ENCODE measurements around the gene FMNL2. TPM values are rescaled to one million over a fixed set of nuclear protein-coding genes. Genes with fewer than 3 reads are reported as not detected.

Gene FMNL2
- total and polyA plus RNA-seq, 2 experiments from 2014 or later = 16.5 to 45.4 TPM

DNA sequence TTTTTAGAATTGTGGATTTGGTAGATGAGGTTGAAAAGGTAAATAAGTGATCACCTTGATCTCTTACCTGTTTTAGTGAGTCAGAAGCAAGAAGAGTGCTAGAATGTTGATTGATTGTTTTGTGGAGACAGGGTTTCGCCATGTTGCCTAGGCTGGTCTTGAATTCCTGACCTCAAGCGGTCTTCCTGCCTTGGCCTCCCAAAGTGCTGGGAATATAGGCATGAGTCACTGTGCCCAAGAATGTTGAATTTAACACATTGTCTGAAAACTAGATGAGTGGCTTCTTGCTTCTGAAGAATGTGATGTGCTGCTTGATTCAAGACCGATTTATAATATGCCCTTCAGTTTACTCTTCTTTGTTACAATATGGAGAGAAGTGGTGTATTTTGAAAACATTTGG lies 121.3 kb downstream of the FMNL2 start:
- Histone ChIP-seq H3K36me3 (ENCODE audit: insufficient read depth) (no peaks in the 10 kb centered on the region), H3K27ac (ENCODE audit: low read depth) (no peak overlapping the region), H3K9me2 (ENCODE audit: insufficient read depth) (0 out of 2 replicates have a peak, but pooled peaks cover 4% of the 10 kb centered on the region), H3F3A (replicated peaks; ENCODE audit: low read depth) (peaks cover 5% of the 10 kb centered on the region; the same call in 1 of the 2 replicates), H3K4me3 (no peak overlapping the region), H3K4me1 (ENCODE audit: insufficient read depth) (peaks cover 32% of the 10 kb centered on the region), H3K27me3 (ENCODE audit: insufficient read depth) (no peaks in the 10 kb centered on the region), H3K4me2 (no peak overlapping the region), H4K20me1 (replicated peaks; ENCODE audit: insufficient read depth) (0 out of 2 replicates have a peak, but pooled peaks cover 3% of the 10 kb centered on the region), H2AFZ (no peak overlapping the region), H3K79me2 (replicated peaks; ENCODE audit: insufficient read depth) (peaks cover 82% of the 10 kb centered on the region)
- Mint-ChIP-seq H3K27ac (no peak overlapping the region), H3K27me3 (ENCODE audit: insufficient read depth, low read depth, poor library complexity) (peaks cover 2% of the 10 kb centered on the region), H3K36me3 (ENCODE audit: low read depth) (peaks cover 9% of the 10 kb centered on the region), H3K4me1 (peaks cover 54% of the 10 kb centered on the region), H3K4me3 (no peak overlapping the region), H3K9me3 (no peaks in the 10 kb centered on the region; the same call in 2 of the 3 replicates)
- TF ChIP-seq POLR2AphosphoS5 (IDR thresholded peaks at IDR 0.05; ENCODE audit: low read depth) = no peak
- no peak for TF ChIP-seq EZH2phosphoT487 (IDR thresholded peaks at IDR 0.05; ENCODE audit: unreplicated experiment)
- TF ChIP-seq, protein P1, sequence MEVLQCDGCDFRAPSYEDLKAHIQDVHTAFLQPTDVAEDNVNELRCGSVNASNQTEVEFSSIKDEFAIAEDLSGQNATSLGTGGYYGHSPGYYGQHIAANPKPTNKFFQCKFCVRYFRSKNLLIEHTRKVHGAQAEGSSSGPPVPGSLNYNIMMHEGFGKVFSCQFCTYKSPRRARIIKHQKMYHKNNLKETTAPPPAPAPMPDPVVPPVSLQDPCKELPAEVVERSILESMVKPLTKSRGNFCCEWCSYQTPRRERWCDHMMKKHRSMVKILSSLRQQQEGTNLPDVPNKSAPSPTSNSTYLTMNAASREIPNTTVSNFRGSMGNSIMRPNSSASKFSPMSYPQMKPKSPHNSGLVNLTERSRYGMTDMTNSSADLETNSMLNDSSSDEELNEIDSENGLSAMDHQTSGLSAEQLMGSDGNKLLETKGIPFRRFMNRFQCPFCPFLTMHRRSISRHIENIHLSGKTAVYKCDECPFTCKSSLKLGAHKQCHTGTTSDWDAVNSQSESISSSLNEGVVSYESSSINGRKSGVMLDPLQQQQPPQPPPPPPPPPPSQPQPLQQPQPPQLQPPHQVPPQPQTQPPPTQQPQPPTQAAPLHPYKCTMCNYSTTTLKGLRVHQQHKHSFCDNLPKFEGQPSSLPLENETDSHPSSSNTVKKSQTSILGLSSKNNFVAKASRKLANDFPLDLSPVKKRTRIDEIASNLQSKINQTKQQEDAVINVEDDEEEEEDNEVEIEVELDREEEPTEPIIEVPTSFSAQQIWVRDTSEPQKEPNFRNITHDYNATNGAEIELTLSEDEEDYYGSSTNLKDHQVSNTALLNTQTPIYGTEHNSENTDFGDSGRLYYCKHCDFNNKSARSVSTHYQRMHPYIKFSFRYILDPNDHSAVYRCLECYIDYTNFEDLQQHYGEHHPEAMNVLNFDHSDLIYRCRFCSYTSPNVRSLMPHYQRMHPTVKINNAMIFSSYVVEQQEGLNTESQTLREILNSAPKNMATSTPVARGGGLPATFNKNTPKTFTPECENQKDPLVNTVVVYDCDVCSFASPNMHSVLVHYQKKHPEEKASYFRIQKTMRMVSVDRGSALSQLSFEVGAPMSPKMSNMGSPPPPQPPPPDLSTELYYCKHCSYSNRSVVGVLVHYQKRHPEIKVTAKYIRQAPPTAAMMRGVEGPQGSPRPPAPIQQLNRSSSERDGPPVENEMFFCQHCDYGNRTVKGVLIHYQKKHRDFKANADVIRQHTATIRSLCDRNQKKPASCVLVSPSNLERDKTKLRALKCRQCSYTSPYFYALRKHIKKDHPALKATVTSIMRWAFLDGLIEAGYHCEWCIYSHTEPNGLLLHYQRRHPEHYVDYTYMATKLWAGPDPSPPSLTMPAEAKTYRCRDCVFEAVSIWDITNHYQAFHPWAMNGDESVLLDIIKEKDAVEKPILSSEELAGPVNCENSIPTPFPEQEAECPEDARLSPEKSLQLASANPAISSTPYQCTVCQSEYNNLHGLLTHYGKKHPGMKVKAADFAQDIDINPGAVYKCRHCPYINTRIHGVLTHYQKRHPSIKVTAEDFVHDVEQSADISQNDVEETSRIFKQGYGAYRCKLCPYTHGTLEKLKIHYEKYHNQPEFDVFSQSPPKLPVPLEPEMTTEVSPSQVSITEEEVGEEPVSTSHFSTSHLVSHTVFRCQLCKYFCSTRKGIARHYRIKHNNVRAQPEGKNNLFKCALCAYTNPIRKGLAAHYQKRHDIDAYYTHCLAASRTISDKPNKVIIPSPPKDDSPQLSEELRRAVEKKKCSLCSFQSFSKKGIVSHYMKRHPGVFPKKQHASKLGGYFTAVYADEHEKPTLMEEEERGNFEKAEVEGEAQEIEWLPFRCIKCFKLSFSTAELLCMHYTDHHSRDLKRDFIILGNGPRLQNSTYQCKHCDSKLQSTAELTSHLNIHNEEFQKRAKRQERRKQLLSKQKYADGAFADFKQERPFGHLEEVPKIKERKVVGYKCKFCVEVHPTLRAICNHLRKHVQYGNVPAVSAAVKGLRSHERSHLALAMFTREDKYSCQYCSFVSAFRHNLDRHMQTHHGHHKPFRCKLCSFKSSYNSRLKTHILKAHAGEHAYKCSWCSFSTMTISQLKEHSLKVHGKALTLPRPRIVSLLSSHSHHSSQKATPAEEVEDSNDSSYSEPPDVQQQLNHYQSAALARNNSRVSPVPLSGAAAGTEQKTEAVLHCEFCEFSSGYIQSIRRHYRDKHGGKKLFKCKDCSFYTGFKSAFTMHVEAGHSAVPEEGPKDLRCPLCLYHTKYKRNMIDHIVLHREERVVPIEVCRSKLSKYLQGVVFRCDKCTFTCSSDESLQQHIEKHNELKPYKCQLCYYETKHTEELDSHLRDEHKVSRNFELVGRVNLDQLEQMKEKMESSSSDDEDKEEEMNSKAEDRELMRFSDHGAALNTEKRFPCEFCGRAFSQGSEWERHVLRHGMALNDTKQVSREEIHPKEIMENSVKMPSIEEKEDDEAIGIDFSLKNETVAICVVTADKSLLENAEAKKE (CRISPR knock-in tag; IDR thresholded peaks at IDR 0.05) = no peak
- no peak for TF ChIP-seq ZNF331 (CRISPR knock-in tag; IDR thresholded peaks at IDR 0.05; ENCODE audit: low read depth)
- TF ChIP-seq ZNF114 (CRISPR knock-in tag; IDR thresholded peaks at IDR 0.05) = no peak
- no peak for TF ChIP-seq STAT1 (IDR thresholded peaks at IDR 0.05; ENCODE audit: unreplicated experiment)
- TF ChIP-seq JUNB (IDR thresholded peaks at IDR 0.05; ENCODE audit: unreplicated experiment) = no peak
- TF ChIP-seq, protein P2, sequence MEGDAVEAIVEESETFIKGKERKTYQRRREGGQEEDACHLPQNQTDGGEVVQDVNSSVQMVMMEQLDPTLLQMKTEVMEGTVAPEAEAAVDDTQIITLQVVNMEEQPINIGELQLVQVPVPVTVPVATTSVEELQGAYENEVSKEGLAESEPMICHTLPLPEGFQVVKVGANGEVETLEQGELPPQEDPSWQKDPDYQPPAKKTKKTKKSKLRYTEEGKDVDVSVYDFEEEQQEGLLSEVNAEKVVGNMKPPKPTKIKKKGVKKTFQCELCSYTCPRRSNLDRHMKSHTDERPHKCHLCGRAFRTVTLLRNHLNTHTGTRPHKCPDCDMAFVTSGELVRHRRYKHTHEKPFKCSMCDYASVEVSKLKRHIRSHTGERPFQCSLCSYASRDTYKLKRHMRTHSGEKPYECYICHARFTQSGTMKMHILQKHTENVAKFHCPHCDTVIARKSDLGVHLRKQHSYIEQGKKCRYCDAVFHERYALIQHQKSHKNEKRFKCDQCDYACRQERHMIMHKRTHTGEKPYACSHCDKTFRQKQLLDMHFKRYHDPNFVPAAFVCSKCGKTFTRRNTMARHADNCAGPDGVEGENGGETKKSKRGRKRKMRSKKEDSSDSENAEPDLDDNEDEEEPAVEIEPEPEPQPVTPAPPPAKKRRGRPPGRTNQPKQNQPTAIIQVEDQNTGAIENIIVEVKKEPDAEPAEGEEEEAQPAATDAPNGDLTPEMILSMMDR (conservative IDR thresholded peaks at IDR 0.05; ENCODE audit: low read depth in 2 of 2) = no peak
- TF ChIP-seq, protein P3, sequence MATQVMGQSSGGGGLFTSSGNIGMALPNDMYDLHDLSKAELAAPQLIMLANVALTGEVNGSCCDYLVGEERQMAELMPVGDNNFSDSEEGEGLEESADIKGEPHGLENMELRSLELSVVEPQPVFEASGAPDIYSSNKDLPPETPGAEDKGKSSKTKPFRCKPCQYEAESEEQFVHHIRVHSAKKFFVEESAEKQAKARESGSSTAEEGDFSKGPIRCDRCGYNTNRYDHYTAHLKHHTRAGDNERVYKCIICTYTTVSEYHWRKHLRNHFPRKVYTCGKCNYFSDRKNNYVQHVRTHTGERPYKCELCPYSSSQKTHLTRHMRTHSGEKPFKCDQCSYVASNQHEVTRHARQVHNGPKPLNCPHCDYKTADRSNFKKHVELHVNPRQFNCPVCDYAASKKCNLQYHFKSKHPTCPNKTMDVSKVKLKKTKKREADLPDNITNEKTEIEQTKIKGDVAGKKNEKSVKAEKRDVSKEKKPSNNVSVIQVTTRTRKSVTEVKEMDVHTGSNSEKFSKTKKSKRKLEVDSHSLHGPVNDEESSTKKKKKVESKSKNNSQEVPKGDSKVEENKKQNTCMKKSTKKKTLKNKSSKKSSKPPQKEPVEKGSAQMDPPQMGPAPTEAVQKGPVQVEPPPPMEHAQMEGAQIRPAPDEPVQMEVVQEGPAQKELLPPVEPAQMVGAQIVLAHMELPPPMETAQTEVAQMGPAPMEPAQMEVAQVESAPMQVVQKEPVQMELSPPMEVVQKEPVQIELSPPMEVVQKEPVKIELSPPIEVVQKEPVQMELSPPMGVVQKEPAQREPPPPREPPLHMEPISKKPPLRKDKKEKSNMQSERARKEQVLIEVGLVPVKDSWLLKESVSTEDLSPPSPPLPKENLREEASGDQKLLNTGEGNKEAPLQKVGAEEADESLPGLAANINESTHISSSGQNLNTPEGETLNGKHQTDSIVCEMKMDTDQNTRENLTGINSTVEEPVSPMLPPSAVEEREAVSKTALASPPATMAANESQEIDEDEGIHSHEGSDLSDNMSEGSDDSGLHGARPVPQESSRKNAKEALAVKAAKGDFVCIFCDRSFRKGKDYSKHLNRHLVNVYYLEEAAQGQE (IDR thresholded peaks at IDR 0.05; ENCODE audit: unreplicated experiment) = no peak
- TF ChIP-seq, protein P4, sequence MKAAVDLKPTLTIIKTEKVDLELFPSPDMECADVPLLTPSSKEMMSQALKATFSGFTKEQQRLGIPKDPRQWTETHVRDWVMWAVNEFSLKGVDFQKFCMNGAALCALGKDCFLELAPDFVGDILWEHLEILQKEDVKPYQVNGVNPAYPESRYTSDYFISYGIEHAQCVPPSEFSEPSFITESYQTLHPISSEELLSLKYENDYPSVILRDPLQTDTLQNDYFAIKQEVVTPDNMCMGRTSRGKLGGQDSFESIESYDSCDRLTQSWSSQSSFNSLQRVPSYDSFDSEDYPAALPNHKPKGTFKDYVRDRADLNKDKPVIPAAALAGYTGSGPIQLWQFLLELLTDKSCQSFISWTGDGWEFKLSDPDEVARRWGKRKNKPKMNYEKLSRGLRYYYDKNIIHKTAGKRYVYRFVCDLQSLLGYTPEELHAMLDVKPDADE (IDR thresholded peaks at IDR 0.05) = no peak
- TF ChIP-seq NANOG (IDR thresholded peaks at IDR 0.05; ENCODE audit: borderline replicate concordance) = no peak
- no peak for TF ChIP-seq EZH2 (IDR thresholded peaks at IDR 0.05; ENCODE audit: low read depth, unreplicated experiment)
- no peak for TF ChIP-seq CREB1 (CRISPR knock-in tag; IDR thresholded peaks at IDR 0.05; ENCODE audit: low read depth)
- ATAC-seq = no peak
- DNase-seq (ENCODE audit: low spot score) = no peak
